ENCODE data around the gene SMYD4. TPM values are rescaled to one million over a fixed set of nuclear protein-coding genes. Genes with fewer than 3 reads are reported as not detected.

SMYD4 gene
- total and polyA plus RNA-seq, 9 of the 15 experiments (the other 6 are each of a cell fraction or from before 2014, with no cell fraction given), result 1.3 to 10.2 (median 6.7) TPM

- TF ChIP-seq ZNF518B (CRISPR knock-in tag; IDR thresholded peaks at IDR 0.05) (no peak), SOX6 (IDR thresholded peaks at IDR 0.05) (no peak), PKNOX1 (IDR thresholded peaks at IDR 0.05) (0 out of 2 replicates have a peak, but pooled peaks have one; percentile 27), MEIS2 (IDR thresholded peaks at IDR 0.05; ENCODE audit: partially characterized antibody) (peak; percentile 27), TRIM24 (IDR thresholded peaks at IDR 0.05) (peak in 1 of 2 experiments; percentile 11; a peak in 1 of 4 replicates), DPF2 (IDR thresholded peaks at IDR 0.05) (peak; percentile 34; the same call in 1 of the 2 replicates), NONO (IDR thresholded peaks at IDR 0.05; ENCODE audit: low read depth in 2 of 2, low read length in 1 of 2) (no peak), GATAD2B (IDR thresholded peaks at IDR 0.05; ENCODE audit: borderline replicate concordance) (no peak), TEAD2 (tag; IDR thresholded peaks at IDR 0.05) (no peak), L3MBTL2 (IDR thresholded peaks at IDR 0.05) (peak; percentile 31; the same call in 1 of the 2 replicates)
Measured at GRCh38 chr17:1755827-1756262, 73.9 kb downstream of the SMYD4 start (continued).

All from K562 (cell line).